ENCODE results near the gene GGA1.

GGA1 gene

DNA sequence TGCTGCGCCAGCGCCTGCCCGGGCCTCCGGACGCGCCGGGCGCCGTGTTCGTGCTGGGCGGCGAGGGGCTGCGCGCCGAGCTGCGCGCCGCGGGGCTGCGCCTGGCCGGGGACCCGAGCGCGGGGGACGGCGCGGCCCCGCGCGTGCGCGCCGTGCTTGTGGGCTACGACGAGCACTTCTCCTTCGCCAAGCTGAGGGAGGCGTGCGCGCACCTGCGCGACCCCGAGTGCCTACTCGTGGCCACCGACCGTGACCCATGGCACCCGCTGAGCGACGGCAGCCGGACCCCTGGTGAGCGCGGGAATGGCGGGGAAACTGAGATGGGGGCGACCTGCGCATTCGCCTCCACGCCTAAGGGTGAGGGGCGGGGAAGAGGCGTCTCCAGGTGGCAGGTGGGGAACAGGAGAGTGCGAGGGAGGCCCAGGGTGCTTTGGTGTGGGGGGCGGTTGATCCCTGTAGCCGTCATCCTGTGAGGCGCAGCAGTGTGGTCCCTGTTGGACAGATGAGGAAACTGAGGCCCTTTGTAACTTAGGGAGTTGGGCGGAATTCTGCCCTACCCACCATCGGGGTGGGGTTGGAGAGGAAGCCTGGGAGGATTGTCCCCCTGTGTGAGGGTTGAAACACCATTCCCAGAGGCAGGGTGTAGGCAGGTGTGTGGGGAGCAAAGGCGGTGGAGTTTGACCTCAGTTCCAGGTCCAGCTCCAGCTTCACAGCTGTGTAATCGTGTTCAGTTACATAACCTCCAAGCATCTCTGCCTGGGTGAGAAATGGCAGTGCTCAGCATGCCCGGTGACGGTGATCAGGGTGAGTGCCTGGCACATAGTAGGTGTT, 50.6 kb downstream of the GGA1 start:
- H3K27ac ChIP-seq, result peak overlapping the region; percentile 66
- TF ChIP-seq, protein P1, sequence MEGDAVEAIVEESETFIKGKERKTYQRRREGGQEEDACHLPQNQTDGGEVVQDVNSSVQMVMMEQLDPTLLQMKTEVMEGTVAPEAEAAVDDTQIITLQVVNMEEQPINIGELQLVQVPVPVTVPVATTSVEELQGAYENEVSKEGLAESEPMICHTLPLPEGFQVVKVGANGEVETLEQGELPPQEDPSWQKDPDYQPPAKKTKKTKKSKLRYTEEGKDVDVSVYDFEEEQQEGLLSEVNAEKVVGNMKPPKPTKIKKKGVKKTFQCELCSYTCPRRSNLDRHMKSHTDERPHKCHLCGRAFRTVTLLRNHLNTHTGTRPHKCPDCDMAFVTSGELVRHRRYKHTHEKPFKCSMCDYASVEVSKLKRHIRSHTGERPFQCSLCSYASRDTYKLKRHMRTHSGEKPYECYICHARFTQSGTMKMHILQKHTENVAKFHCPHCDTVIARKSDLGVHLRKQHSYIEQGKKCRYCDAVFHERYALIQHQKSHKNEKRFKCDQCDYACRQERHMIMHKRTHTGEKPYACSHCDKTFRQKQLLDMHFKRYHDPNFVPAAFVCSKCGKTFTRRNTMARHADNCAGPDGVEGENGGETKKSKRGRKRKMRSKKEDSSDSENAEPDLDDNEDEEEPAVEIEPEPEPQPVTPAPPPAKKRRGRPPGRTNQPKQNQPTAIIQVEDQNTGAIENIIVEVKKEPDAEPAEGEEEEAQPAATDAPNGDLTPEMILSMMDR (IDR thresholded peaks at IDR 0.05; ENCODE audit: low read depth, low read length), result no peak

DNA sequence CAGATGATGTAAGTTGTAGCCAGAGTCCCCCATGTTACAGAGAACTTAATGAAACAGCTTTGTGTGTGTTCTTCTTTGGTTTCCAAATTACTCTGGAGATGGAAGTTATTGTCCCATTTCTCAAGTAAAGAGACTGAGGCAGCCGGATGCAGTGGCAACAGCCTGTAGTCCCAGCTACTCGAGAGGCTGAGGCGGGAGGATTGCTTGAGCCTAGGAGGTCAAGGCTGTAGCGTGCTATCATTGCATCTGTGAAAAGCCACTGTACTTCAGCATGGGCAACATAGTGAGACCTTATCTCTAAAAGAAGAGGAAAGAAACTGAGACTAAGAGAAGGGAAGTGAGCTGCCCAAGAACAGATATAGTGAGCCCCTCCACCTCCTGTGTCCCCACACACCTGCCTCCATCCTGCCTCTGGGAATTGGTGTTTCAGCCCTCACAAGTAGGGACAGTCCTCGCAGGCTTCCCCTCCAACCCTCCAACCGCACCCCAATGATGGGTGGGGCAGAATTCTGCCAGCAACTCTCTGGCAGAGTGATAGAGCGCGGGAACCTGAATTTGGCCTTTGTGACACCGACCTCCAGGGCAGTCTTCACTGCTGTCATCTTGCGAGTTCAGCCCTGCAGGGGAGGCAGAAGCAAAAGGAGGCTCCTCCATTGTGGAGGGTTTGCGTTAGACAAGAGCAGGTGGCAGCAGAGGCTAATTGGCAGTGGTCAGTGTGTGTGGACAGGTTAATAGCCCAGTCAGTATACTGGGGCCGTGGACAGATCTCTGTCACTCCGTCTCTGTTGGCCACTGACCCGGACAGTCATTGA, 51.5 kb downstream of the GGA1 start:
- H3K36me3 ChIP-seq, result peaks cover 24% of the 10 kb centered on the region

More for the DNA sequence above, 50.6 kb downstream of the GGA1 start:
- Histone ChIP-seq H3K36me3 (peaks cover 19% of the 10 kb centered on the region), H3K4me3 (ENCODE audit: low read depth, low read length) (peak overlapping the region; percentile 73), H3K27me3 (ENCODE audit: insufficient read depth, low read depth, severe bottlenecking) (no peaks in the 10 kb centered on the region), H3K9me3 (ENCODE audit: severe bottlenecking) (no peaks in the 10 kb centered on the region)
- DNase-seq, result peak; percentile 53

DNA sequence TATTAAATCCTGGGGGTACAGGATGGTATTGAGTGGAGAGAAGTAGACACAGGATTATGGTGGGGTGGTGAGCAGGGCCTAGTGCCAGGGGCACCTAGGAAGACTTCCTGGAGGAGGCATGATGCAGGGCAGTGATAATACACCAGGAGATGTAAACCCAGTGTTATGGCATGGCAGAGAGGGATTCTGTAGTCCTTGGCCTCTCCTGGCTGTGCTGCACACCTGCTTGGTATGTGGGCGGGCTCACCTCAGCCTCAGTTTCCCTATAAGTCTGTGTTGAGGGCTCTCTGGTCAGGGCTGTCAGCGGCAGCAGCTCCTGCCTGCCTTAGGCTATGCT, 52.0 kb downstream of the GGA1 start:
- peaks cover 29% of the 10 kb centered on the region for H3K36me3 ChIP-seq
- TF ChIP-seq, protein P1 (IDR thresholded peaks at IDR 0.05; ENCODE audit: low read depth, low read length), result no peak
- no peak overlapping the region for H3K4me3 ChIP-seq (ENCODE audit: low read depth, low read length)
- H3K27me3 ChIP-seq (ENCODE audit: insufficient read depth, low read depth, severe bottlenecking), result no peaks in the 10 kb centered on the region
- H3K9me3 ChIP-seq (ENCODE audit: severe bottlenecking), result no peaks in the 10 kb centered on the region
- H3K27ac ChIP-seq, result no peak overlapping the region
- no peak for DNase-seq

More for the DNA sequence above, 51.5 kb downstream of the GGA1 start:
- no peaks in the 10 kb centered on the region for H3K27me3 ChIP-seq (ENCODE audit: insufficient read depth, low read depth, severe bottlenecking)
- H3K9me3 ChIP-seq (ENCODE audit: severe bottlenecking), result no peaks in the 10 kb centered on the region
- H3K27ac ChIP-seq, result peak overlapping the region; percentile 66; the same call in 1 of the 2 replicates
- TF ChIP-seq, protein P1 (IDR thresholded peaks at IDR 0.05; ENCODE audit: low read depth, low read length), result no peak
- H3K4me3 ChIP-seq (ENCODE audit: low read depth, low read length), result peak overlapping the region; percentile 73
- DNase-seq, result no peak

DNA sequence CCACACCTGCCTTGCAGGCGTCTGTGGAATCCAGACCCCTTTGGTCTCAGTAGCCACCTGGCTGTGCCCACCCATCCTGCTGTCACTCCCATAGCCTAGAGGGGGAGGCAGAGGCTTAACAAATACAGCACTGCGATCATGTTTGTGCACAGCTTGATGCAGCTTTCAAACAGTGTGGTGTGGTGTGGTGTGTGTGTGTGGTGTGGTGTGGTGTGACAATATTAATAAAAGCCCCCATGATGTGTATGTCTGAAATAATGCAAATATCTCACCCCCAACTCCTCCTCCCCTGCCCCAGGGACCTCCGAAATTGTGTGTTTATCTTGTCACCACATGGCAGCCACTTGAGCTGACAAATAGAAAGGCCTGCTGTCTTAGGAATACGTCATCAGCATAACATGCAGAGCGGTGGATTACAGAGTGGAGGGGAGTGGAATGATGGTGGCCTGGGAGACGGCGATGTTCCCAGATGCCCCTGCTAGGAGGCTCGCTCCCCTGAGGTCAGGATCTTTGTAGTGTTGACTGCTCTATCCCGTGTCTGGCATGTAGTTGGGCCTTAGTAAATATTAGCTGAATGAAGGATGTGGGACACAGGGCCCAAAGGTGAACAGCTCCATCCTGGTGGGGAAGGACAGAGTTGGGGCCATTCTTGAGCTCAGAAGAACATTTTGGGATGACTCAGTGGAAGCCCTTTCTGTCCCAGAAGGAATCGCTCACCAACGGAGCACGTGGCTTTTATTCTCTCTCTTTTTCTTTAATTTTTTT, 52.7 kb downstream of the GGA1 start:
- peaks cover 35% of the 10 kb centered on the region for H3K36me3 ChIP-seq
- H3K27me3 ChIP-seq (ENCODE audit: insufficient read depth, low read depth, severe bottlenecking), result no peaks in the 10 kb centered on the region
- H3K27ac ChIP-seq, result no peak overlapping the region
- DNase-seq, result no peak
- no peaks in the 10 kb centered on the region for H3K9me3 ChIP-seq (ENCODE audit: severe bottlenecking)
- H3K4me3 ChIP-seq (ENCODE audit: low read depth, low read length), result no peak overlapping the region
- TF ChIP-seq, protein P1 (IDR thresholded peaks at IDR 0.05; ENCODE audit: low read depth, low read length), result peak; percentile 35; the same call in 1 of the 2 replicates

DNA sequence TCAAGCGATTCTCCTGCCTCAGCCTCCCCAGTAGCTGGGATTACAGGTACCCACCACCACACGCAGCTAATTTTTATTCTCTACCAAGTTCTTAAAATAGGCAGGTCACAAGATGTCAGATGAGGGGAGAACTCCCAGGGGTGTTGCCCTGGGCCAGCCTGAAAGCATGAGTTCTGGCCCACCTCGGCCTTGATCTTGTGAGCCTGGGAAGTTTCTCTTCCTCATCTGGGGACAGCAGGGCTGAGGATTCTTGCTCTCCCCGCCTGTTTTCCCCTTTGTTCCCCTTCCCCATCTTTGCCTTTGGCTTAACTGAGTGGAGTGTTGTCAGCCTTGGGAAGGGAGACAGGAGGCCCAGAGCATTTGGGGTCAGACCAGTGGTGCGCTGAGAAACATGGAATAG, 53.4 kb downstream of the GGA1 start:
- no peaks in the 10 kb centered on the region for H3K9me3 ChIP-seq (ENCODE audit: severe bottlenecking)
- H3K27ac ChIP-seq, result no peak overlapping the region
- DNase-seq, result no peak
- H3K36me3 ChIP-seq, result peaks cover 42% of the 10 kb centered on the region
- no peak overlapping the region for H3K4me3 ChIP-seq (ENCODE audit: low read depth, low read length)
- H3K27me3 ChIP-seq (ENCODE audit: insufficient read depth, low read depth, severe bottlenecking), result no peaks in the 10 kb centered on the region
- TF ChIP-seq, protein P1 (IDR thresholded peaks at IDR 0.05; ENCODE audit: low read depth, low read length), result no peak

Measured in WERI-Rb-1 (cell line).